ENCODE results near the gene UPF3A.
"Not testable (repeated sequence)": the region's sequence is repeated elsewhere in the genome, so short reads cannot be mapped to it uniquely, and the experiment has no call there.

Gene UPF3A

DNA sequence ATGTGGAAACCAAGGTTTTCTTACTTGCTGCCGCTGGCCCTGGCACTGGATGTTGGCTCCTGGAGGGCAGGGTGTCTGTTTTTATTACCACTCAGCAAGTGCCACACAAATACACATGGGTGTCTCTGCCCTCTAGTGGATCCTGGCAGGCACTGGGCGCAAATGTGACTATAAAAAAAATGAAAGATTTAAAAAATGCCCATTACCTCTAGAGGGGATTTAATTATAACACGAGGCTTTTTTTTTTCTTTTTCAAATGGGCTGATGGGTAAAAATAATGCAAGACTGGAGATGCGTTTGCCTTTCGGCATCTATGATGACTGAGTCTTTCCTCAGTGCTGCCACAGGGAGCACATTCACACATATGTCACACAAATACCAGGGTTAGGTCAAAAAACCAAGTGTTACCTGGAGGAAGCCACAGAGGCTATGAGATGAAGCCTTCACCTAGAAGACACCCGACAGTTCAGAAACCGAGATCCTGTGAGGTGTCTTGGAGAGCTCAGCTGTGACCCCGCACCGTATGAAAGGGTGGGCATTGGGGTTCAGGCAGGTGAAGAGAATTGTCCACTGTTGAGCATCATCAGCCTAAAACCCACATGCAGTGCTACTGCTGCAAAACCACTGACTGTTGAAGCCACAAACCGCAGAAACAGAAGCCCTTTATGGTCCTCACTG, 58.6 kb downstream of the UPF3A start:
- no peak for DNase-seq (ENCODE audit: low spot score)
- Histone ChIP-seq H3K23ac (ENCODE audit: low read depth, low read length, poor library complexity) (no peak overlapping the region), H3K14ac (ENCODE audit: low read length) (no peak overlapping the region), H3K4ac (ENCODE audit: low read length) (no peak overlapping the region), H3K18ac (ENCODE audit: low read length) (no peak overlapping the region), H2AK5ac (ENCODE audit: low read depth, low read length) (no peak overlapping the region), H2BK15ac (ENCODE audit: low read length) (no peak overlapping the region), H3K9ac (ENCODE audit: low read depth, low read length, poor library complexity) (no peak overlapping the region), H3K27ac (replicated peaks; ENCODE audit: low read length) (no peak overlapping the region), H2BK120ac (ENCODE audit: low read depth, low read length) (no peak overlapping the region), H3K4me3 (ENCODE audit: low read length in 2 of 2) (no peak overlapping the region), H3K79me1 (ENCODE audit: low read depth, low read length) (no peaks in the 10 kb centered on the region), H2AFZ (ENCODE audit: low read length) (no peak overlapping the region), H4K8ac (ENCODE audit: low read depth, low read length) (no peak overlapping the region), H3K36me3 (replicated peaks in 1 of 2; ENCODE audit: control insufficient read depth in 2 of 2, insufficient read depth in 2 of 2, low read length in 2 of 2) (no peaks in the 10 kb centered on the region), H3K4me1 (ENCODE audit: control insufficient read depth in 2 of 2, insufficient read depth in 1 of 2, low read depth in 1 of 2, low read length in 2 of 2) (no peaks in the 10 kb centered on the region), H2BK5ac (ENCODE audit: low read length) (no peak overlapping the region), H2BK12ac (ENCODE audit: low read length) (no peak overlapping the region), H3K9me3 (replicated peaks in 1 of 2; ENCODE audit: control insufficient read depth in 2 of 2, insufficient read depth in 1 of 2, low read depth in 1 of 2, low read length in 2 of 2) (peaks cover 0 to 12% of the 10 kb centered on the region in 2 donors), H3K4me2 (ENCODE audit: insufficient read depth, low read length, poor library complexity, severe bottlenecking) (no peak overlapping the region), H3K27me3 (ENCODE audit: control insufficient read depth in 3 of 3, insufficient read depth in 3 of 3, low read depth in 1 of 3, low read length in 3 of 3) (no peaks in the 10 kb centered on the region), H4K91ac (ENCODE audit: low read depth, low read length, poor library complexity) (no peak overlapping the region)
- no CpG with 5 or more reads among the region's 10 CpGs for WGBS, 2 donors (ENCODE audit: extremely low coverage in 2 of 2, insufficient read length in 2 of 2, insufficient replicate concordance in 1 of 2)

DNA sequence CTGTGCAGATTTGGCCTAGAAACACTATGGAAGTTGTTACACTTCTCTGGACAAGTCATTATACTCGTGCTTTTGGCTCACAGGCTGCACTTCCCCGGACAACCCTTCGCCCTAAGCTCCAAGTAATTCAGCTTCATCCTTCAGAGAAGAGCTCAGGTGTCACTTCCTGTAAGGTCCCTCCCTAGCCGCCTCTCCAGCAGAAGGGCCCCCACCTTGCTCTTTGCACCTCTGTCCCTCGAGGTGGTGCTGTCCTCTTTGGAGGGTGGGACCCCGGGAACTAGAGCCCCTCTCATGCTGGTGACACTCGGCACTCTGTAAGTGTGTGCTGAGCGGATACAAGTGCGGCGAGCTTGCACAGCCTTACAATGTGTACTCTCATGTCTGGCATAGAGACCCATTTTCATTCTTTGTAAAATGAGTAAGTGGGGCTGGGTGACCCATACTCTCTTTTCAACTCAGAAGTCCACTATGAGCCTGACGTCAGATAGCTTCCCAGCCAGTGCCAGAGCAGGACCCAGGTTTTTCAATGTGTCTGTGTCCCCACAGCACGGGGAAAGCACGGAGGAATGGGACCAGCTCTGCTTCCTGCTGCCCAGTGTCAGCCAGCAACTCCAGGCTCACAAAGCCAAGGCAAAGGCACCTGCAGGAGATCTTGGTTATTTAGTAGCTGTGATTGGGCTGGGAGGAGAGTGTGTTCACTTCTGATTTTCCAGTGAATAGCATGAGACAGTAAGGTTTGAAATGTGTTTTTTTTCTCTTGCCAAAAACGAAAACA, 59.8 kb downstream of the UPF3A start:
- H2AK5ac ChIP-seq (ENCODE audit: low read depth, low read length), result peak overlapping the region; percentile 56
- H3K9me3 ChIP-seq (replicated peaks in 1 of 2; ENCODE audit: control insufficient read depth in 2 of 2, insufficient read depth in 1 of 2, low read depth in 1 of 2, low read length in 2 of 2), result peaks cover 0 to 12% of the 10 kb centered on the region in 2 donors
- H3K27me3 ChIP-seq (ENCODE audit: control insufficient read depth in 3 of 3, insufficient read depth in 3 of 3, low read depth in 1 of 3, low read length in 3 of 3), result no peaks in the 10 kb centered on the region
- H2BK12ac ChIP-seq (ENCODE audit: low read length), result no peak overlapping the region
- H3K4me3 ChIP-seq (ENCODE audit: low read length in 2 of 2), result no peak overlapping the region
- no peak overlapping the region for H3K27ac ChIP-seq (replicated peaks; ENCODE audit: low read length)
- no peak overlapping the region for H3K18ac ChIP-seq (ENCODE audit: low read length)
- H3K4me2 ChIP-seq (ENCODE audit: insufficient read depth, low read length, poor library complexity, severe bottlenecking), result no peak overlapping the region
- no peaks in the 10 kb centered on the region for H3K79me1 ChIP-seq (ENCODE audit: low read depth, low read length)
- H2BK15ac ChIP-seq (ENCODE audit: low read length), result no peak overlapping the region
- no peaks in the 10 kb centered on the region for H3K36me3 ChIP-seq (replicated peaks in 1 of 2; ENCODE audit: control insufficient read depth in 2 of 2, insufficient read depth in 2 of 2, low read length in 2 of 2)
- H3K23ac ChIP-seq (ENCODE audit: low read depth, low read length, poor library complexity), result no peak overlapping the region
- H2BK120ac ChIP-seq (ENCODE audit: low read depth, low read length), result no peak overlapping the region
- WGBS, 2 donors (ENCODE audit: extremely low coverage in 2 of 2, insufficient read length in 2 of 2, insufficient replicate concordance in 1 of 2), result no CpG with 5 or more reads among the region's 14 CpGs
- H2BK5ac ChIP-seq (ENCODE audit: low read length), result no peak overlapping the region
- H3K4me1 ChIP-seq (ENCODE audit: control insufficient read depth in 2 of 2, insufficient read depth in 1 of 2, low read depth in 1 of 2, low read length in 2 of 2), result no peaks in the 10 kb centered on the region
- H3K14ac ChIP-seq (ENCODE audit: low read length), result no peak overlapping the region
- peak overlapping the region; percentile 19 for H2AFZ ChIP-seq (ENCODE audit: low read length)
- no peak overlapping the region for H4K91ac ChIP-seq (ENCODE audit: low read depth, low read length, poor library complexity)
- no peak overlapping the region for H3K9ac ChIP-seq (ENCODE audit: low read depth, low read length, poor library complexity)
- H4K8ac ChIP-seq (ENCODE audit: low read depth, low read length), result peak overlapping the region; percentile 86
- DNase-seq (ENCODE audit: low spot score), result no peak
- no peak overlapping the region for H3K4ac ChIP-seq (ENCODE audit: low read length)

DNA sequence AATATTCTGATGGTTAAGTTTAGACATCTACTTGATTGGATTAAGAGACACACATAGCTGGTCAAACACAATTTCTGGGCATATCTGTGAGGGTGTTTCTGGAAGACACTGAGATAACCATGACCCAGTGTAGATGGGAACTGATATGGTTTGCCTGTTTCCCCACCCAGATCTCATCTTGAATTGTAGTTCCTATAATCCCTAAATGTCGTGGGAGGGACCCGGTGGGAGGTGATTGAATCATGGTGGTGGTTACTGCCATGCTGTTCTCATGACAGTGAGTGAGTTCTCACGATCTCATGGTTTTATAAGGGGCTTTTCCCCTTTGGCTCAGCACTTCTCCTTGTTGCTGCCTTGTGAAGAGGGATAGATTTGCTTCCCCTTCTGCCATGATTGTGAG, 65.9 kb downstream of the UPF3A start:
- H2BK12ac ChIP-seq (ENCODE audit: low read length); H2BK15ac ChIP-seq (ENCODE audit: low read length); H3K79me1 ChIP-seq (ENCODE audit: low read depth, low read length); H3K27me3 ChIP-seq (ENCODE audit: control insufficient read depth in 3 of 3, insufficient read depth in 3 of 3, low read depth in 1 of 3, low read length in 3 of 3); H3K27ac ChIP-seq (replicated peaks; ENCODE audit: low read length); H2BK5ac ChIP-seq (ENCODE audit: low read length); DNase-seq (ENCODE audit: low spot score); H2AFZ ChIP-seq (ENCODE audit: low read length); H3K4me2 ChIP-seq (ENCODE audit: insufficient read depth, low read length, poor library complexity, severe bottlenecking); H4K91ac ChIP-seq (ENCODE audit: low read depth, low read length, poor library complexity); H3K4me3 ChIP-seq (ENCODE audit: low read length in 2 of 2); H3K36me3 ChIP-seq (replicated peaks in 1 of 2; ENCODE audit: control insufficient read depth in 2 of 2, insufficient read depth in 2 of 2, low read length in 2 of 2); H2AK5ac ChIP-seq (ENCODE audit: low read depth, low read length); H2BK120ac ChIP-seq (ENCODE audit: low read depth, low read length); H3K14ac ChIP-seq (ENCODE audit: low read length); H3K9ac ChIP-seq (ENCODE audit: low read depth, low read length, poor library complexity); H4K8ac ChIP-seq (ENCODE audit: low read depth, low read length); H3K18ac ChIP-seq (ENCODE audit: low read length); H3K23ac ChIP-seq (ENCODE audit: low read depth, low read length, poor library complexity); H3K4me1 ChIP-seq (ENCODE audit: control insufficient read depth in 2 of 2, insufficient read depth in 1 of 2, low read depth in 1 of 2, low read length in 2 of 2); H3K4ac ChIP-seq (ENCODE audit: low read length): not testable (repeated sequence)
- H3K9me3 ChIP-seq (replicated peaks in 1 of 2; ENCODE audit: control insufficient read depth in 2 of 2, insufficient read depth in 1 of 2, low read depth in 1 of 2, low read length in 2 of 2), result peaks cover 0 to 12% of the 10 kb centered on the region in 2 donors
- no CpG with 5 or more reads among the region's 3 CpGs for WGBS, 2 donors (ENCODE audit: extremely low coverage in 2 of 2, insufficient read length in 2 of 2, insufficient replicate concordance in 1 of 2)

DNA sequence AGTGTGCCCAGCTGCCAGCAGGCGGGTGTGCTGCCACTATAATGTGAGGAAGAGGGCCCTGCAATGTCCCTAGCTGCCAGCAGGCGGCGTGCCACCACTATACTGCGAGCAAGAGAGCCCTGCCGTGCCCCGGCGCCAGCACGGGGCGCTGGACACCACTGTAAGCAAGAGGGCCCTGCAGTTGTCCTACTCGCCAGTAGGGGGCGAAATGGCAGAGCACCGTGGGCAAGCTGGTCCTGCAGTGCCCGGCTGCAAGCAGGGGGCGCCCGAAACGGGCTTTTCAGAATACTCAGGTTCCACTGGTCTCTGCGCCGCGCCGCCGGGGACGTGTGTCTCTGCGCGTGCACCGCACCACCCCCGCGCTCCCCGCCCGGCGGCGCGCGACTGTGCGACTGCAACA, 71.4 kb downstream of the UPF3A start:
- H3K9ac ChIP-seq (ENCODE audit: low read depth, low read length, poor library complexity); H3K4me2 ChIP-seq (ENCODE audit: insufficient read depth, low read length, poor library complexity, severe bottlenecking); H3K18ac ChIP-seq (ENCODE audit: low read length); H3K23ac ChIP-seq (ENCODE audit: low read depth, low read length, poor library complexity); H2BK120ac ChIP-seq (ENCODE audit: low read depth, low read length); DNase-seq (ENCODE audit: low spot score); H3K4me1 ChIP-seq (ENCODE audit: control insufficient read depth in 2 of 2, insufficient read depth in 1 of 2, low read depth in 1 of 2, low read length in 2 of 2); H4K8ac ChIP-seq (ENCODE audit: low read depth, low read length); H3K36me3 ChIP-seq (replicated peaks in 1 of 2; ENCODE audit: control insufficient read depth in 2 of 2, insufficient read depth in 2 of 2, low read length in 2 of 2); H4K91ac ChIP-seq (ENCODE audit: low read depth, low read length, poor library complexity); H2BK15ac ChIP-seq (ENCODE audit: low read length); H3K27me3 ChIP-seq (ENCODE audit: control insufficient read depth in 3 of 3, insufficient read depth in 3 of 3, low read depth in 1 of 3, low read length in 3 of 3); H3K27ac ChIP-seq (replicated peaks; ENCODE audit: low read length); H2AK5ac ChIP-seq (ENCODE audit: low read depth, low read length); H2AFZ ChIP-seq (ENCODE audit: low read length); H2BK5ac ChIP-seq (ENCODE audit: low read length); H3K4me3 ChIP-seq (ENCODE audit: low read length in 2 of 2); H2BK12ac ChIP-seq (ENCODE audit: low read length); H3K9me3 ChIP-seq (replicated peaks in 1 of 2; ENCODE audit: control insufficient read depth in 2 of 2, insufficient read depth in 1 of 2, low read depth in 1 of 2, low read length in 2 of 2); H3K4ac ChIP-seq (ENCODE audit: low read length); H3K14ac ChIP-seq (ENCODE audit: low read length); H3K79me1 ChIP-seq (ENCODE audit: low read depth, low read length): not testable (repeated sequence)
- WGBS, 2 donors (ENCODE audit: extremely low coverage in 2 of 2, insufficient read length in 2 of 2, insufficient replicate concordance in 1 of 2), result no CpG with 5 or more reads among the region's 34 CpGs
